ENCODE results near the gene ZRANB3. TPM values are rescaled to one million over a fixed set of nuclear protein-coding genes. Genes with fewer than 3 reads are reported as not detected.

The ZRANB3 gene
- total RNA-seq, 2 experiments from 2014 or later, result 11.6 to 27.0 TPM

DNA sequence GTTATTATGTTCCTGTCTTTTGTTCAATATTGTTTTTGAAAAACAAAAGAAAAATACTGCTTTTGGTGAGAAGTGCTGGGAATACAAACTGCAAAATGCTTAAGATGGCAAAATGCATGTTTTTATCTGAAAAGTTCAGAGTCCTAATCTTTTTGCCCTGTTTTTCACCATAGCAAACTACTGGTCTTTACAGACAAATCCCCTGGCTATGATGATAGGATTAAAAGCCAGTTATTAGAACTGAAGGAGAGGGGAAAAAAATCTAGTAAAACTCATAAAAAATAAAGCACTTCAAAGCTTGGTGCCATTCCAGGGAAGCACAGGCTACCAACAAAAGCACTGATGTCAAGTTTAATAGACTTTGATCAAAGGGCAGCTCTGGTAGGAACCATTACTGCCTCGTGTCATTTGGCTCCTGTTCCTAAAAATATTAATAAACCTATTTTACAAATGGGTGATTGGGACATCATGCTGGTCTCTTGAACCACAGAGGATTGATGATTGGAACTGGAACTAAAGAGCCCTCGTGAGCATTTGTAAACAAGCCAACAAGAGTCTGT lies 284.2 kb downstream of the ZRANB3 start:
- no peaks in the 10 kb centered on the region for H3K9me2 ChIP-seq (ENCODE audit: insufficient read depth, low read length)
- peaks cover 4% of the 10 kb centered on the region; the same call in 1 of the 2 replicates for H3K36me3 ChIP-seq (ENCODE audit: insufficient read depth, low read length)
- intact Hi-C loops (cut with micrococcal nuclease; ENCODE audit: unreplicated experiment), result no loop called here
- ChIA-PET POLR2A (no interaction called here), CTCF (ENCODE audit: unreplicated experiment) (no interaction called here)
- no peak overlapping the region for H3K27ac ChIP-seq (ENCODE audit: low read depth, low read length, poor library complexity, severe bottlenecking)
- TF ChIP-seq, protein P1, sequence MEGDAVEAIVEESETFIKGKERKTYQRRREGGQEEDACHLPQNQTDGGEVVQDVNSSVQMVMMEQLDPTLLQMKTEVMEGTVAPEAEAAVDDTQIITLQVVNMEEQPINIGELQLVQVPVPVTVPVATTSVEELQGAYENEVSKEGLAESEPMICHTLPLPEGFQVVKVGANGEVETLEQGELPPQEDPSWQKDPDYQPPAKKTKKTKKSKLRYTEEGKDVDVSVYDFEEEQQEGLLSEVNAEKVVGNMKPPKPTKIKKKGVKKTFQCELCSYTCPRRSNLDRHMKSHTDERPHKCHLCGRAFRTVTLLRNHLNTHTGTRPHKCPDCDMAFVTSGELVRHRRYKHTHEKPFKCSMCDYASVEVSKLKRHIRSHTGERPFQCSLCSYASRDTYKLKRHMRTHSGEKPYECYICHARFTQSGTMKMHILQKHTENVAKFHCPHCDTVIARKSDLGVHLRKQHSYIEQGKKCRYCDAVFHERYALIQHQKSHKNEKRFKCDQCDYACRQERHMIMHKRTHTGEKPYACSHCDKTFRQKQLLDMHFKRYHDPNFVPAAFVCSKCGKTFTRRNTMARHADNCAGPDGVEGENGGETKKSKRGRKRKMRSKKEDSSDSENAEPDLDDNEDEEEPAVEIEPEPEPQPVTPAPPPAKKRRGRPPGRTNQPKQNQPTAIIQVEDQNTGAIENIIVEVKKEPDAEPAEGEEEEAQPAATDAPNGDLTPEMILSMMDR (conservative IDR thresholded peaks at IDR 0.05; ENCODE audit: low read length), result no peak
- no peak for TF ChIP-seq EZH2phosphoT487 (IDR thresholded peaks at IDR 0.05; ENCODE audit: borderline replicate concordance, low read depth, low read length)
- no peaks in the 10 kb centered on the region for H3K9me3 ChIP-seq (ENCODE audit: low read length)
- no peak overlapping the region for H3K4me2 ChIP-seq (ENCODE audit: low read length)
- no peaks in the 10 kb centered on the region for H3K4me1 ChIP-seq (ENCODE audit: insufficient read depth, low read length, poor library complexity, severe bottlenecking)
- no peak overlapping the region for H2AFZ ChIP-seq (ENCODE audit: low read length)
- H4K20me1 ChIP-seq (ENCODE audit: insufficient read depth, low read length), result no peaks in the 10 kb centered on the region
- no peaks in the 10 kb centered on the region for H3K79me2 ChIP-seq (ENCODE audit: insufficient read depth, low read depth, low read length)
- BruUV-seq (replicated peaks), result no TSS peak
- no peak overlapping the region for H3K4me3 ChIP-seq (ENCODE audit: low read depth, low read length, poor library complexity, severe bottlenecking)
- DNase-seq (ENCODE audit: low spot score), result no peak

- no peaks in the 10 kb centered on the region for H3K4me1 ChIP-seq (ENCODE audit: insufficient read depth, low read length, poor library complexity, severe bottlenecking)
- H3K4me3 ChIP-seq (ENCODE audit: low read depth, low read length, poor library complexity, severe bottlenecking), result no peak overlapping the region
- H3K9me3 ChIP-seq (ENCODE audit: low read length), result no peaks in the 10 kb centered on the region
- H3K27ac ChIP-seq (ENCODE audit: low read depth, low read length, poor library complexity, severe bottlenecking), result no peak overlapping the region
- no peak for TF ChIP-seq EZH2phosphoT487 (IDR thresholded peaks at IDR 0.05; ENCODE audit: borderline replicate concordance, low read depth, low read length)
- TF ChIP-seq, protein P1 (conservative IDR thresholded peaks at IDR 0.05; ENCODE audit: low read length), result no peak
- no peak for DNase-seq (ENCODE audit: low spot score)
- no TSS peak for BruUV-seq (replicated peaks)
- peaks cover 4% of the 10 kb centered on the region; the same call in 1 of the 2 replicates for H3K36me3 ChIP-seq (ENCODE audit: insufficient read depth, low read length)
- ChIA-PET CTCF (ENCODE audit: unreplicated experiment) (no interaction called here), POLR2A (no interaction called here)
- no peaks in the 10 kb centered on the region for H4K20me1 ChIP-seq (ENCODE audit: insufficient read depth, low read length)
- no peak overlapping the region for H2AFZ ChIP-seq (ENCODE audit: low read length)
- intact Hi-C loops (cut with micrococcal nuclease; ENCODE audit: unreplicated experiment), result no loop called here
- no peaks in the 10 kb centered on the region for H3K79me2 ChIP-seq (ENCODE audit: insufficient read depth, low read depth, low read length)
- no peak overlapping the region for H3K4me2 ChIP-seq (ENCODE audit: low read length)
- H3K9me2 ChIP-seq (ENCODE audit: insufficient read depth, low read length), result no peaks in the 10 kb centered on the region
Measured at GRCh38 chr2:135245071-135245470, 285.9 kb downstream of the ZRANB3 start.

GRCh38 chr2:135238651-135239050 lies 292.4 kb downstream of the ZRANB3 start:
- no peak for DNase-seq (ENCODE audit: low spot score)
- no peaks in the 10 kb centered on the region for H3K9me2 ChIP-seq (ENCODE audit: insufficient read depth, low read length)
- no peak overlapping the region for H3K27ac ChIP-seq (ENCODE audit: low read depth, low read length, poor library complexity, severe bottlenecking)
- H3K4me2 ChIP-seq (ENCODE audit: low read length), result no peak overlapping the region
- CTCF ChIA-PET (ENCODE audit: unreplicated experiment), result no interaction called here
- POLR2A ChIA-PET, result interaction anchor here (0.5 to 1.2 kb wide), 3 partner anchors 28 to 71 kb away, joined by 3 to 6 read pairs (median 3); no protein-coding TSS in a partner anchor
- TF ChIP-seq EZH2phosphoT487 (IDR thresholded peaks at IDR 0.05; ENCODE audit: borderline replicate concordance, low read depth, low read length), result no peak
- TF ChIP-seq, protein P1 (conservative IDR thresholded peaks at IDR 0.05; ENCODE audit: low read length), result no peak
- no peak overlapping the region for H3K4me3 ChIP-seq (ENCODE audit: low read depth, low read length, poor library complexity, severe bottlenecking)
- no TSS peak for BruUV-seq (replicated peaks)
- no peak overlapping the region for H2AFZ ChIP-seq (ENCODE audit: low read length)
- H4K20me1 ChIP-seq (ENCODE audit: insufficient read depth, low read length), result no peaks in the 10 kb centered on the region
- H3K79me2 ChIP-seq (ENCODE audit: insufficient read depth, low read depth, low read length), result no peaks in the 10 kb centered on the region
- intact Hi-C loops (cut with micrococcal nuclease; ENCODE audit: unreplicated experiment), result no loop called here
- H3K36me3 ChIP-seq (ENCODE audit: insufficient read depth, low read length), result no peaks in the 10 kb centered on the region
- no peaks in the 10 kb centered on the region for H3K4me1 ChIP-seq (ENCODE audit: insufficient read depth, low read length, poor library complexity, severe bottlenecking)
- no peaks in the 10 kb centered on the region for H3K9me3 ChIP-seq (ENCODE audit: low read length)

Measured in OCI-LY7 (cell line).